ENCODE results near the gene NCLN. TPM values are rescaled to one million over a fixed set of nuclear protein-coding genes. Genes with fewer than 3 reads are reported as not detected.

NCLN gene
- polyA plus RNA-seq, 3 donors = 28.6 to 60.9 (median 34.5) TPM

- Histone ChIP-seq H3K79me2 (ENCODE audit: insufficient read depth, low read length) (no peaks in the 10 kb centered on the region), H4K20me1 (ENCODE audit: insufficient read depth, low read length) (no peaks in the 10 kb centered on the region), H3K4me1 (ENCODE audit: control insufficient read depth in 1 of 2, insufficient read depth in 2 of 2, low read length in 2 of 2) (no peaks in the 10 kb centered on the region), H3K27me3 (ENCODE audit: control insufficient read depth in 2 of 2, insufficient read depth in 2 of 2, low read length in 2 of 2) (peaks cover 2 to 35% of the 10 kb centered on the region in 2 donors), H2AFZ (ENCODE audit: insufficient read depth, low read depth, low read length, poor library complexity, severe bottlenecking) (no peak overlapping the region), H3K36me3 (replicated peaks in 1 of 2; ENCODE audit: control insufficient read depth in 1 of 2, insufficient read depth in 2 of 2, low read length in 2 of 2) (no peaks in the 10 kb centered on the region), H3K27ac (ENCODE audit: low read depth in 1 of 2, low read length in 2 of 2) (no peak overlapping the region), H3K4me3 (replicated peaks in 1 of 3; ENCODE audit: low read depth in 2 of 3, low read length in 3 of 3) (no peak overlapping the region), H3K4me2 (replicated peaks; ENCODE audit: extremely low read depth, low read length, poor library complexity, severe bottlenecking) (no peak overlapping the region), H3K9ac (ENCODE audit: insufficient read depth, low read length, poor library complexity, severe bottlenecking) (no peak overlapping the region), H3K9me3 (replicated peaks in 1 of 2; ENCODE audit: control insufficient read depth in 1 of 2, insufficient read depth in 1 of 2, low read length in 2 of 2) (peaks cover 0 to 5% of the 10 kb centered on the region in 2 donors)
- DNase-seq = no peak
- Mint-ChIP-seq H3K36me3 (no peaks in the 10 kb centered on the region), H3K9me3 (peaks cover 0 to 10% (median 0%) of the 10 kb centered on the region in 7 donors), H3K4me1 (no peaks in the 10 kb centered on the region), H3K27ac (no peak overlapping the region), H3K4me3 (peak overlapping the region; percentile 16 to 55), H3K27me3 (ENCODE audit: low read depth in 3 of 3) (peaks cover 26 to 46% (median 36%) of the 10 kb centered on the region in 3 donors)
- intact Hi-C loops (cut with micrococcal nuclease) = no loop called here
- no peak for TF ChIP-seq CTCF (IDR thresholded peaks at IDR 0.05)
- WGBS (ENCODE audit: insufficient coverage) = 95% methylated on average over 5 of the region's 5 CpGs
Measured at GRCh38 chr19:3222709-3223108, 37.0 kb downstream of the NCLN start.

- Mint-ChIP-seq H3K36me3 (no peaks in the 10 kb centered on the region), H3K4me3 (peak within 1 kb of the TSS in 1 of 2 donors; percentile 76), H3K27me3 (ENCODE audit: low read depth in 3 of 3) (peaks cover 26 to 61% (median 47%) of the 10 kb centered on the region in 3 donors), H3K27ac (peak within 1 kb of the TSS in 1 of 7 donors; percentile 58), H3K4me1 (no peaks in the 10 kb centered on the region), H3K9me3 (peaks cover 0 to 10% (median 0%) of the 10 kb centered on the region in 7 donors)
- H3K9ac ChIP-seq (ENCODE audit: insufficient read depth, low read length, poor library complexity, severe bottlenecking) = no peak within 1 kb of the TSS
- no peak within 1 kb of the TSS for H3K27ac ChIP-seq (ENCODE audit: low read depth in 1 of 2, low read length in 2 of 2)
- H3K4me3 ChIP-seq (replicated peaks in 1 of 3; ENCODE audit: low read depth in 2 of 3, low read length in 3 of 3) = no peak within 1 kb of the TSS
- peak; percentile 77 for TF ChIP-seq CTCF (IDR thresholded peaks at IDR 0.05)
- intact Hi-C loops (cut with micrococcal nuclease) = no loop called here
- H3K36me3 ChIP-seq (replicated peaks in 1 of 2; ENCODE audit: control insufficient read depth in 1 of 2, insufficient read depth in 2 of 2, low read length in 2 of 2) = no peaks in the 10 kb centered on the region
- peaks cover 9 to 52% of the 10 kb centered on the region in 2 donors for H3K27me3 ChIP-seq (ENCODE audit: control insufficient read depth in 2 of 2, insufficient read depth in 2 of 2, low read length in 2 of 2)
- DNase-seq = peak in 2 of 3 donors; percentile 23 to 42
- H3K9me3 ChIP-seq (replicated peaks in 1 of 2; ENCODE audit: control insufficient read depth in 1 of 2, insufficient read depth in 1 of 2, low read length in 2 of 2) = peaks cover 0 to 5% of the 10 kb centered on the region in 2 donors
- H4K20me1 ChIP-seq (ENCODE audit: insufficient read depth, low read length) = no peaks in the 10 kb centered on the region
- no peaks in the 10 kb centered on the region for H3K79me2 ChIP-seq (ENCODE audit: insufficient read depth, low read length)
- no peak within 1 kb of the TSS for H2AFZ ChIP-seq (ENCODE audit: insufficient read depth, low read depth, low read length, poor library complexity, severe bottlenecking)
- no peaks in the 10 kb centered on the region for H3K4me1 ChIP-seq (ENCODE audit: control insufficient read depth in 1 of 2, insufficient read depth in 2 of 2, low read length in 2 of 2)
- peak within 1 kb of the TSS; percentile 36 for H3K4me2 ChIP-seq (replicated peaks; ENCODE audit: extremely low read depth, low read length, poor library complexity, severe bottlenecking)
- under 1% methylated on average over 83 of the region's 94 CpGs for WGBS (ENCODE audit: insufficient coverage)
Measured at GRCh38 chr19:3224346-3225168, 38.8 kb downstream of the NCLN start, which contains the start of gene CELF5. CELF5 (plus strand) TSS chr19:3224661; CDS start chr19:3224740, 79 bp downstream.

All from CD14-positive monocyte (primary cell).